HG02938 (cell line): ENCODE data around the gene SAT1.

ENCODE experiments used
- ATAC-seq: cut with Tn5 transposase; IDR thresholded peaks from one replicate; pipeline ENCODE4 v1.9.1; 2021; ENCODE audit warnings: mild to moderate bottlenecking, moderate library complexity; ENCODE audit not compliant: unreplicated experiment

The SAT1 gene

DNA sequence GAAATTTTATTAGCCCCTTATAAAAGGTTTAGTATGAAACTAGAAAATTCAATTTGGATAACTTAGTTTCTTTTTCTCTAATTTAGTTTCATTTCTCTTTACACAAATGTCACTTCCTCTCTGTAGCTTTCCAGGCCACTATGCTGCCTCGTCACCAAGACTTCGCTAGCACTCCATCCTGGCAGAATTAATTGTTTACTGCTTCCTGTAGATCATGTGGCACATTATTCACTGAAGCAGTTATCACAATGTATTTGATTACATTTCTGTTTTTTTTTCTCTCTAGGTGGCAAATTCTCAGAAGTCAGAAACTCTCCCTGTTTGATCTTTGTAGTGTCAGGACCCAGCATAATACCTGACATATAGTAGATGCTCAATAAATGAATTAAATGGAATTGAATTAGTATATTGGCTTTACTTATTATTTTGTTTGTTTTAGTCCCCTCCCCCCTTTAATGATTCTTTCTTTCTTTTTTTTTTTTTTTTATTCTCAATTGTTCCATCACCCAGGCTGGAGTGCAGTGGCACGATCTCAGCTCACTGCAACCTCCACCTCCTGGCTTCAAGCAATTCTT, 9.3 kb upstream of the SAT1 start:
- peak; percentile 87 for ATAC-seq

DNA sequence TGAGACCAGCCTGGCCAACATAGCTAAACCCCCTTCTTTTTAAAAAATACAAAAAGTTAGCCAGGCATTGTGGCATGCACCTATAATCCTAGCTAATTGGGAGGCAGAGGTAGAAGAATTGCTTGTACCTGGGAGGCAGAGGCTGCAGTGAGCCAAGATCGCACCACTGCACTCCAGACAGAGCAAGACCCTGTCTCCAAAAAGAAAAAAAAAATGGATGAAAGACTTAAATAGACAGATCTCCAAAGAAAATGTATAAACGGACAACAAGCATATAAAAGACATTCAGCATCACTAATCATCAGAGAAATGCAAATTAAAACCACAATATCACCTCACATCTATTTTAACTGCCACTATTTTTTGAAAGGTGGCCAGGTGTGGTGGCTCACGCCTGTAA, 6.6 kb upstream of the SAT1 start:
- ATAC-seq = no peak

GRCh38 chrX:23779025-23779424, 3.9 kb upstream of the SAT1 start:
- ATAC-seq = no peak

- no peak for ATAC-seq
Observed at GRCh38 chrX:23782455-23782854, 518 bp upstream of the SAT1 start.

GRCh38 chrX:23783589-23784469, 856 bp downstream of the SAT1 start:
- no peak for ATAC-seq

DNA sequence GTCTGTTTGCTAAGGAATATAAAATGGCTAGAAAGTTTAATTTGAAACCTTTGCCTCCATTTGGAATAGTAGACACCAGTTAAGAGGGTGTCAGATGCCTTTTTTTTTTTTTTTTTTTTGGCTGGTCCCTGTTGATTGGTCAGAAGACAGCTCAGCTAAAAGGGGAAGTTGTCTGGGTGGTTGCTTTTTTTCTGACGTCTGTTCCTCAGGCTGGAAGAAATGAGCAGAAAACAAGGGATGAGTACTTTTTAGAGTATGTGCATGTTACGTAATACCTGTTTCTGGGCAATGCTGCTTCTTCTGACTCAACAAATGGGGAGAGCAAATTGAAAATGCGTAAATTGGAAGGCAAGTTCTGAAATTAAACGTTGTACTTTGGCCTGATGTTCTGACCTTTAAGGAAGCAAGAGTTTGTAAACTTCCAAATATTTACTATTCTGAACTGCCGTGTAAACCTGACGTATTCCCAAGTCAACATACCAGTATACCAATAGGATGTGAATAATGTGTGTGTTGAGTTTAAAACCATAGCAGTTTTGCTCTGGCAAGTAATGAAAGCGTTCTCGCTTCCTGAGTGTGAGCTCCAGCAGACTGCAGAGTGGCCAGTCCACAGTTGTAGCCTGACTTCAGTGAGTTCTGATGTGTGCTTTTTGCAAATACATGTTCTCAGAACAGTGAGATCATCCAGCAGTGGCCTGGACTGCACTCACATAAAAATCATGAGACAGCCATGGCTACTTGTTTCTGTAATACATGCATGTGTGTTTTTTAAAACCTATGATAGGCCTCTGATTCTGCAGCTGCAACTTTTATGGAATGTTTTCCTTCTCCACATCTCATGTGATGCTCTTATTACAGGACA, 1.7 kb downstream of the SAT1 start:
- no peak for ATAC-seq

- ATAC-seq = no peak
Observed at GRCh38 chrX:23785580-23785979, 2.6 kb downstream of the SAT1 start.

GRCh38 chrX:23786268-23786815, 3.4 kb downstream of the SAT1 start:
- no peak for ATAC-seq

GRCh38 chrX:23787745-23788118, 4.8 kb downstream of the SAT1 start:
- ATAC-seq = no peak

GRCh38 chrX:23788521-23788920, 5.5 kb downstream of the SAT1 start:
- no peak for ATAC-seq

GRCh38 chrX:23788946-23789345, 6.0 kb downstream of the SAT1 start:
- no peak for ATAC-seq

- ATAC-seq = no peak
Observed at GRCh38 chrX:23789386-23790154, 6.6 kb downstream of the SAT1 start.

- ATAC-seq = no peak
Observed at GRCh38 chrX:23790155-23790497, 7.2 kb downstream of the SAT1 start.

DNA sequence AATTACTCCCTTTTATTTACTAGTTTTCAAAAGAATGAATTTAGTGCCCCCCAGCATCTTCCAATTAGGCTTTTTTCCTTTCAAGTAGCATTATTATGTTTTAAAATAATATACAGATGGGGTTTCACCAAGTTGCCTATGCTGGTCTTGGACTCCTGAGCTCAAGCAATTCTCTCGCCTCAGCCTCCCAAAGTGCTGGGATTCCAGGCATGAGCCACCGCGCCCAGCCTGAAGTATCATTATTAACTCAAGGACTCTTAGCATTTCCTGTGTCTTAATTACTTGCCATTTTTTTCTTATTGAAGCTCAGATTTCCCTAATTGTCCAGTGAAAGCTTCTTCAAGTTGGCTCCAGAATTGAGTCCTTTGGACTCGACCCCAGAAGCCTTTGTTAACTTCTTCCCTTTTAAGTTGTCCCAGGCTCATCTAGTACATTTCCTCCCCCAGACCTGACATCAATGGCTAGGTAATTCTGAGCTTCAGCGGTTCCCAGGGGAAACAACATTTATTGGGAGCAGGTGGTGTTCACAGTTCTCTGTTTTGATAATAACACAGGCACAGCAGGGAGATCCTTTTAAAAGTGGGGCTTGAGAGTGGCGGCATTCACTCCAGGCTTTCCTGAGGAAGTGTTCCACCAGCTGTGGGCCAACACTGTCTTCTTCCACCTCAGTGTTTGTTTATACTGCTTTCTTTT, 10.0 kb downstream of the SAT1 start:
- no peak for ATAC-seq

DNA sequence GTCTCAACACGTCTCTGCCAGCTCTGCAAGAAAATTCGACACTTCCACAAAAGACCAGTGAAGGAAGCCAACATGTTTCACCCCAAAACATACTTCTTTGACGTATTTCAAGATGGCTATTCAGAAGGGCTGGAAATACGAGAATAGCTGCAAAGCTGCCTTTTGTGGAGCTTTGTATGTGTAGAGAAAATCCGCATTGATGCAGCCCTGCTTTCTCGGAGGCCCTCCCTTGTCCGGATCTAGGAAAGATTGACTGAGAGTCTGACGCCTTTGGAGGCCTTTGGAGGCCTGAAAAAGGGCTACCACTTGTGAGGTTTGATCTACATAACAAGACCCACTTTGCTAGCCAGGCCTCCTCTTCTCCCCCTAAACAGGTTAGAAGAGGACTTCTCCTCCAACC, 12.2 kb downstream of the SAT1 start:
- ATAC-seq = no peak

DNA sequence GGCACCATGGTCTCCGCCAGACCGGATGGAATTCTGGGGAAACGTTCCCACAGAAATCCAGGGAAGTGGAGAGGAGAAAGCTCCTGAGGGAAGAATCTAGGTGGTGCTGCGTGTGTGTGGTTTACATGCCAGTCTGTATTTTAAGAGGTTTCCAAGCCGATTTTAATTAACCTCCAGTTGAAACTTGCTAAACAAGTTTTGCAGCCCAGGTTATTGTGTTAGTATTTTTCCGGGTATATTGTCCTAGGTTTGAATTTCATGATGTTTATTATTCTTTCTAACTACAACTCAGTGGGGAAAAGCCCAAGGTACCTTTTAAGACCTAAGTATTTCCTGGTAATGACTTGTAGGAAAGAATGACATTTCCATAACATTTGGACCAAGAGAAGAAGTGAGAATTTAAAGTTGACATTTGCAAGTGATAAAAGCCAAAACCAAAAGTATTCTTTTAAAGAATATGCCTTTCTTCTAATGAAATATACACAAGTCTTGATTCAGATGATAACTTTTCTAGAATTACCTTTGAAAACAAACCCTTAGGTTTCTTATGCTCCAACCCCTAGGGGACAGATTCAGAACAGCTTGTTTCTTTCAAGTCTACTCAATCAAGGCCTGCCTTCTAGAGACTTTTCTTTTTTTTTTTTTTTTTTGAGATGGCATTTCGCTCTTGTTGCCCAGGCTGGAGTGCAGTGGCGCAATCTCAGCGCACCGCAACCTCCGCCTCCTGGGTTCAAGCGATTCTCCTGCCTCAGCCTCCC, 14.6 kb downstream of the SAT1 start:
- ATAC-seq = no peak

DNA sequence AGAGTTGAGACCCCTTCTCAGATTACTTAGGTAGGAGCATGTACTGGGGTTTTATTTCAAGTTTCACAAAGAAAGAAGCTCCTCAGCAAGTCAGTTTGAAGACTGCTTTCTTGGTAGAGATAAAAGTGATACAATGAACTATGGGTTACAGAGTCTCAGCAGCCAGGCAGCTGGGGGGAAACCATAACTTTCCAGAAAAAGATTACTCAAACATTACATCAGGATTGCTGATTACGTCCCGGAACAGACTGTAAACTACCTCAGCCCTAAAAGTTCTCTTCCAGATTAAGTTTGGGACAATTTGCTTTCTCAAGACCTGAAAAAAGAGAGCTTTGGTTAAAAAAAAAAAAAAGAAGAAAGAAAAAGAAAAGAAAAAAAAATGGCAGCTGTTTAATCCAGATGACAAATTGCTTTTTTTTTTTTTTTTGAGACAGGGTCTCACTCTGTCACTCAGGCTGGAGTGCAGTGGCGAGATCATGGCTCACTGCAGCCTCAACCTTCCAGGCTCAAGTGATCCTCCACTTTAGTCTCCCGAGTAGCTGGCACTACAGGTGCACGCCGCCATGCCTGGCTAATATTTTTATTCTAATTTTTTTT, 16.6 kb downstream of the SAT1 start:
- no peak for ATAC-seq

GRCh38 chrX:23802431-23802830, 19.5 kb downstream of the SAT1 start:
- no peak for ATAC-seq

DNA sequence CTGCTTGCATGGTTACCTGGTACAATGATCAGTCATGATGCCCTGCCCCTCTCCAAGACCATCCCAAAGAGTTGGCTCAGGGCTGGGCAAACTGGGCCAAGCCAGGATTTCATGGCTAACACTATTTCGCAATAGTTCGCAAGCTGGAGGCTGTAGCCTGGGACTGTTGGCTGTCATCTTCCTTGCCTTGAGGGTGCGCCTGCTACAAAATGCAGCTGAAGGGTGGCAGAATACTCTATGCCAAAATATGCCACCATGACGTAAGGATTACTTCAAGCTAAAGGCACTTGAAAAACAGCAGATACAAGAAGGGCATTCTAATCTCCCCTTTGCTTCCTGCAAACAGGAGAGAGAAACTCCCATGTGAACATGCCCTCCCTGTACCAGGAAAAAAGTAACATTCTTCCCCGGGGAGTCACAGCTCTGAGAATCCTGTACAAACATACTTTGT, 21.0 kb downstream of the SAT1 start:
- no peak for ATAC-seq
